Mesendoderm (in vitro differentiated cells): Measurements from ENCODE around the gene PHF14.

Source experiments
- DNase-seq: peaks from one replicate; pipeline ENCODE4 v3.0.0; 2013
- H2AK5ac ChIP-seq: 2 replicates; pipeline ENCODE4 v1.6.1; 2013; ENCODE audit warnings: low read length, inconsistent platforms
- H2BK120ac ChIP-seq: 2 replicates; pipeline ENCODE4 v1.6.1; 2013; ENCODE audit warnings: low read depth, mild to moderate bottlenecking, low read length, moderate library complexity, mixed read lengths
- H2BK15ac ChIP-seq: replicated peaks from 2 replicates; pipeline ENCODE4 v1.6.1; 2013; ENCODE audit warnings: low read depth, mild to moderate bottlenecking, moderate library complexity
- H2BK5ac ChIP-seq: 2 replicates; pipeline ENCODE4 v1.6.1; 2013; ENCODE audit warnings: low read length, inconsistent platforms
- H3K18ac ChIP-seq: 2 replicates; pipeline ENCODE4 v1.6.1; 2013; ENCODE audit warnings: mild to moderate bottlenecking, low read length, mixed read lengths
- H3K23ac ChIP-seq: one replicate; pipeline ENCODE4 v1.6.1; 2013; ENCODE audit warnings: low read length
- H3K27ac ChIP-seq: 2 replicates; pipeline ENCODE4 v1.5.1; 2013; ENCODE audit warnings: low read depth, mild to moderate bottlenecking, inconsistent platforms, low read length, moderate library complexity
- H3K27me3 ChIP-seq: 2 replicates; pipeline ENCODE4 v1.6.1; 2013; ENCODE audit warnings: low read length, control low read depth, mild to moderate bottlenecking, inconsistent platforms; ENCODE audit not compliant: insufficient read depth, poor library complexity
- H3K36me3 ChIP-seq: 2 replicates; pipeline ENCODE4 v1.6.1; 2013; ENCODE audit warnings: low read length, inconsistent platforms; ENCODE audit not compliant: control insufficient read depth, insufficient read depth
- H3K4ac ChIP-seq: one replicate; pipeline ENCODE4 v1.6.1; 2013; ENCODE audit warnings: low read depth, mild to moderate bottlenecking, low read length, moderate library complexity
- H3K4me1 ChIP-seq: 2 replicates; pipeline ENCODE4 v1.6.1; 2013; ENCODE audit warnings: low read depth, low read length, inconsistent platforms; ENCODE audit not compliant: control insufficient read depth
- H3K4me2 ChIP-seq: 2 replicates; pipeline ENCODE4 v1.6.1; 2013; ENCODE audit warnings: low read length
- H3K4me3 ChIP-seq: 2 replicates; pipeline ENCODE4 v1.5.1; 2013; ENCODE audit warnings: mild to moderate bottlenecking, low read length
- H3K56ac ChIP-seq: one replicate; pipeline ENCODE4 v1.6.1; 2013; ENCODE audit warnings: low read length
- H3K79me1 ChIP-seq: 2 replicates; pipeline ENCODE4 v1.6.1; 2013; ENCODE audit warnings: low read length, inconsistent platforms
- H3K79me2 ChIP-seq: 2 replicates; pipeline ENCODE4 v1.6.1; 2013; ENCODE audit warnings: mild to moderate bottlenecking, low read length; ENCODE audit not compliant: control insufficient read depth, insufficient read depth
- H3K9ac ChIP-seq: 2 replicates; pipeline ENCODE4 v1.6.1; 2013; ENCODE audit warnings: low read length, inconsistent platforms
- H4K5ac ChIP-seq: one replicate; pipeline ENCODE4 v1.6.1; 2013; ENCODE audit warnings: low read length
- H4K8ac ChIP-seq: one replicate; pipeline ENCODE4 v1.6.1; 2013; ENCODE audit warnings: low read depth, mild to moderate bottlenecking, control low read depth, low read length, moderate library complexity
- WGBS: extraction: QIAGEN DNeasy Blood & Tissue Kit; methylation state at CpG from one replicate; pipeline ENCODE4 v1.1.7; 2013; ENCODE audit warnings: low lambda C conversion rate, missing lambda C conversion rate; ENCODE audit not compliant: insufficient coverage; ENCODE audit errors: extremely low coverage; 5-methylcytosine and 5-hydroxymethylcytosine counted together

PHF14 gene

DNA sequence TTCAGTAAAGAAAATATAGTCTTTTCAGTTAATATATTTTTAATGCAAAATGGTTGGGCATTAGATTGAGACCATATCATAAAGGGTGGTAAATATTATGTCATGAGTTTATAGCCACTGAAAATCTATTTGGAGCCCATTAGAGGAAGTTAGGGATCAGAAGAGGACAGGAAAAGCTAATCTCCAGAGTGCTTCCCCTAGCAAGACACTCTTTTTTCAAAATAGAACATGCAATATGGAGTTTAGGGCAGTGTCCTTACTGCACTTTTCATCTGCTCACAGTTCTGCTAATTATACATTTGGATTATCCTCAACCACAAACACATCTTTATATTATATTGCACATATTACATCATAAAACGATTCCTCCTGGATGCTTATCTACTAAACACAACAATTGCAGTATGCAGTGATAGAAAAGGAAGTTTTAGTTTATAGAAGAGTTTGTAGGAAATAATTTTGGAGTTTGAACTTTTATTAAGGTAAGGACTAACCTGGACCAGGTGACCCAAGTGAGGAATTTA lies 159.8 kb downstream of the PHF14 start:
- H3K36me3 ChIP-seq: no peaks in the 10 kb centered on the region
- H3K79me2 ChIP-seq: no peaks in the 10 kb centered on the region
- no peak overlapping the region for H3K4me3 ChIP-seq
- H3K27me3 ChIP-seq: no peaks in the 10 kb centered on the region
- no peak overlapping the region for H4K8ac ChIP-seq
- no peak overlapping the region for H2BK5ac ChIP-seq
- no peak overlapping the region for H3K18ac ChIP-seq
- H3K9ac ChIP-seq: no peak overlapping the region
- no peak overlapping the region for H4K5ac ChIP-seq
- H3K4ac ChIP-seq: no peak overlapping the region
- no peak for DNase-seq
- H2BK120ac ChIP-seq: no peak overlapping the region
- H3K27ac ChIP-seq: no peak overlapping the region
- no peaks in the 10 kb centered on the region for H3K79me1 ChIP-seq
- H2AK5ac ChIP-seq: no peak overlapping the region
- no peak overlapping the region for H3K4me2 ChIP-seq
- no peak overlapping the region for H3K56ac ChIP-seq
- 100% methylated on average over 1 of the region's 1 CpG for WGBS
- H3K23ac ChIP-seq: no peak overlapping the region
- no peak overlapping the region for H2BK15ac ChIP-seq
- no peaks in the 10 kb centered on the region for H3K4me1 ChIP-seq

DNA sequence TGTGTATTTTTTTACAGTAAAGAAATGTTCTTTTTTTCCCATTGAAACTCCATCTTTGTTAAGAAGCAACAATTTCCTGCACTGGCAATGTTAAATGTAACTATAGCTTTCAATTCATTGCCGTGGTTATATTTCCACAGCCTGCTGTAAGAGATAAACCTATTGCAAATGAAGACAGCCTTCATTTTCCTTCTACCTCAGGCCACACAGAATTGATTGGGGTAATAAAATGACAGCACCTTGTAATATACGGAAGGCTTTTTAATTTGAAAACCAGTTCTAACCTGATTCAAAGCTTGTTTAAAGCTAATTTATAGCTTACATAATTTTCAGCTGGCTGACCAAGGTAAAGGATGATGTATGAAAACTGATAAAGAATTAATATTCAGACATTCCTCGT lies 161.9 kb downstream of the PHF14 start:
- Histone ChIP-seq H3K18ac (no peak overlapping the region), H3K23ac (no peak overlapping the region), H3K27me3 (no peaks in the 10 kb centered on the region), H3K4me3 (no peak overlapping the region), H3K27ac (no peak overlapping the region), H3K4me1 (no peaks in the 10 kb centered on the region), H3K79me2 (no peaks in the 10 kb centered on the region), H4K5ac (no peak overlapping the region), H3K79me1 (no peaks in the 10 kb centered on the region), H3K4ac (no peak overlapping the region), H2AK5ac (no peak overlapping the region), H3K9ac (no peak overlapping the region), H2BK120ac (no peak overlapping the region), H2BK5ac (no peak overlapping the region), H3K36me3 (no peaks in the 10 kb centered on the region), H2BK15ac (no peak overlapping the region), H3K56ac (no peak overlapping the region), H4K8ac (no peak overlapping the region), H3K4me2 (no peak overlapping the region)
- no peak for DNase-seq
- WGBS: no CpG with 5 or more reads among the region's 3 CpGs

DNA sequence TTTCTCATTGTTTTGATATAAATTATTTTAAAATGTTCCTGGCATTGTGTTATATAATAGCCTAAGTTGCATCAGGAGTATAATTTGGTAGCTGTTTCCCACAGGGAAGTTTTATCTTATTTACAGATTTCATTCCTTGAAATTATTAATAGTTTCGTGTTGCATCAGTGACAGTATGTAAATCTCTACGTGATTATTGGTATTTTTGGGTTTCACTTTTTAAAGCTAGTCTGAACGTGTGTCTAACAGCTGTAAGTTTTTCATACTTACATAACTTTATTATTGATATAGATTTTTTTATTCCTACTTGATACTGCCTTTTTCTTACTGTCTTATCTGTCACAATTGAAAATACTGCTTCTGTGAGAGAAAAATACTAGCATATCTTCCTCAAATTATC lies 167.9 kb downstream of the PHF14 start:
- Histone ChIP-seq H3K27ac (no peak overlapping the region), H4K5ac (no peak overlapping the region), H3K4me2 (no peak overlapping the region), H3K18ac (no peak overlapping the region), H4K8ac (no peak overlapping the region), H3K4ac (no peak overlapping the region), H3K9ac (no peak overlapping the region), H2BK15ac (no peak overlapping the region), H2AK5ac (no peak overlapping the region), H3K56ac (no peak overlapping the region), H3K4me1 (no peaks in the 10 kb centered on the region), H2BK120ac (no peak overlapping the region), H3K79me2 (no peaks in the 10 kb centered on the region), H3K23ac (no peak overlapping the region), H3K4me3 (no peak overlapping the region), H3K27me3 (no peaks in the 10 kb centered on the region), H2BK5ac (no peak overlapping the region), H3K36me3 (no peaks in the 10 kb centered on the region), H3K79me1 (no peaks in the 10 kb centered on the region)
- DNase-seq: no peak
- no CpG with 5 or more reads among the region's 3 CpGs for WGBS

DNA sequence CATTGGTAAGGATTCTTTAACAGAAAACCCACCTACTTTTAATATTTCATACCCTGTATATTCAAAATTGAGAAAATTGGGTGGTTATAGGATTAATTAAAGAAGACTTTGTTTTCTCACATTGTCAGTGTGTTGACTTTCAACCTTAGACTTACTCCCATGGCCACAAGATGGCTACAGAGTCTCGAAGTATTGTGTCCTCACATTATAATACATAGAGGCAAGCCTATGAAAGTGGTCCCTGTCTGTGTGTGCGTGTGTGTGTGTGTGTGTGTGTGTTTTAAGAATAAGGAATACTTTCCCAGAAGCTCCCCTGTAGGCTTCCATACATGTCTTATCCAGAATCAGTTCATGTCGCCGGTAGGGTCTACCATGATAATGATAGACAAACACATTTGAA lies 180.0 kb downstream of the PHF14 start:
- no peak overlapping the region for H4K5ac ChIP-seq
- H3K4ac ChIP-seq: no peak overlapping the region
- H3K27ac ChIP-seq: no peak overlapping the region
- peak; percentile 52 for DNase-seq
- H2BK120ac ChIP-seq: no peak overlapping the region
- H3K27me3 ChIP-seq: no peaks in the 10 kb centered on the region
- H3K9ac ChIP-seq: no peak overlapping the region
- no peaks in the 10 kb centered on the region for H3K79me1 ChIP-seq
- no peak overlapping the region for H3K4me3 ChIP-seq
- no peak overlapping the region for H2AK5ac ChIP-seq
- no peak overlapping the region for H2BK15ac ChIP-seq
- H3K18ac ChIP-seq: no peak overlapping the region
- H4K8ac ChIP-seq: no peak overlapping the region
- no peaks in the 10 kb centered on the region for H3K36me3 ChIP-seq
- H3K4me2 ChIP-seq: no peak overlapping the region
- no peak overlapping the region for H2BK5ac ChIP-seq
- no peaks in the 10 kb centered on the region for H3K79me2 ChIP-seq
- no peak overlapping the region for H3K23ac ChIP-seq
- no peaks in the 10 kb centered on the region for H3K4me1 ChIP-seq
- H3K56ac ChIP-seq: no peak overlapping the region
- WGBS: no CpG with 5 or more reads among the region's 4 CpGs

DNA sequence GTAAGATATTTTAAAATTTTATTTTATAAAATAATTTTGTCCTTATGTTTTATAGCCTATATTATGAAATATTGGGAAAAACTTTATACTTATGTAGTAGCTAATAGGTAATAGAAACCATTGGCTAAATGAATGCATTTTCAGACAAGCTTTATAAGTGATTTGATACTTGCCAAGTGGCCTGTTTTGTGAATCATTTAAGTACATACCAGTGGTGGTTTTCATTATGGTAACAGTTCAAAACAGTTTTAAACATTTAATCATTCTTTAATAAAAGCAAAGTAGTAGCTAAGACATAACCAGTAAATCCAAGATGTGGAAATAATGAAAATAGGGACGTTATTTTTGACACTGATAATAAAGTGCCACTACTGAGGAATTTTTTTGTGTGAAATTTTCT lies 182.2 kb downstream of the PHF14 start:
- Histone ChIP-seq H3K9ac (no peak overlapping the region), H2BK15ac (no peak overlapping the region), H3K27ac (no peak overlapping the region), H4K8ac (no peak overlapping the region), H3K4me1 (no peaks in the 10 kb centered on the region), H3K27me3 (no peaks in the 10 kb centered on the region), H3K4me3 (no peak overlapping the region), H3K18ac (no peak overlapping the region), H2BK120ac (no peak overlapping the region), H4K5ac (no peak overlapping the region), H3K36me3 (no peaks in the 10 kb centered on the region), H3K56ac (no peak overlapping the region), H3K4ac (no peak overlapping the region), H3K79me2 (no peaks in the 10 kb centered on the region), H3K79me1 (no peaks in the 10 kb centered on the region), H3K23ac (no peak overlapping the region), H2BK5ac (no peak overlapping the region), H3K4me2 (no peak overlapping the region), H2AK5ac (no peak overlapping the region)
- no CpG with 5 or more reads among the region's 1 CpG for WGBS
- no peak for DNase-seq

DNA sequence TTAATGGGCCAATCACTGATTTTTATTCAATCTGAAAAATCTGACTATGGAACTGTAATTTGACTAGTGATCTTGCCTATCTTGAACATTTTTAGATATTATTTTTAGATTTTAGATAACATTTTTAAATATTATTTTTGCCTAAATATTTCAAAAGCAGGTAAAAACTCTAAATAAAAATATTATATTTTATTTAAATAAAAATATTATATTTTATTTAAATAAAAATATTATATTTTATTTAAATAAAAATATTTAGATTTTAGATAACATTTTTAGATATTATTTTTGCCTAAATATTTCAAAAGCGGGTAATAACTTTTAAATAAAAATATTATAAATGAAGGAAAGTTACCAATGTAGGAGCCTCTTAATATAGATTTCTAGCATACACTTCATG lies 187.8 kb downstream of the PHF14 start:
- H3K23ac ChIP-seq: no peak overlapping the region
- H3K4ac ChIP-seq: no peak overlapping the region
- H3K79me2 ChIP-seq: no peaks in the 10 kb centered on the region
- no peak overlapping the region for H2BK120ac ChIP-seq
- WGBS: no CpG with 5 or more reads among the region's 1 CpG
- no peak overlapping the region for H3K4me3 ChIP-seq
- H3K4me2 ChIP-seq: no peak overlapping the region
- H4K8ac ChIP-seq: no peak overlapping the region
- no peaks in the 10 kb centered on the region for H3K79me1 ChIP-seq
- no peak overlapping the region for H3K27ac ChIP-seq
- no peak overlapping the region for H2AK5ac ChIP-seq
- no peak overlapping the region for H2BK5ac ChIP-seq
- no peak overlapping the region for H3K56ac ChIP-seq
- no peaks in the 10 kb centered on the region for H3K27me3 ChIP-seq
- no peak overlapping the region for H3K18ac ChIP-seq
- H3K4me1 ChIP-seq: no peaks in the 10 kb centered on the region
- no peak for DNase-seq
- no peak overlapping the region for H4K5ac ChIP-seq
- H3K9ac ChIP-seq: no peak overlapping the region
- no peaks in the 10 kb centered on the region for H3K36me3 ChIP-seq
- H2BK15ac ChIP-seq: no peak overlapping the region
